HCEC 1CT (cell line): ENCODE data around the gene GPD1.

Experiments
- DNase-seq: peaks from one replicate; pipeline ENCODE4 v3.0.0-alpha.2; 2017

GPD1 gene

GRCh38 chr12:50102646-50103309 is 1.0 kb upstream of the GPD1 start:
- DNase-seq: no peak

GRCh38 chr12:50103351-50103750 is 457 bp upstream of the GPD1 start:
- DNase-seq: no peak

DNA sequence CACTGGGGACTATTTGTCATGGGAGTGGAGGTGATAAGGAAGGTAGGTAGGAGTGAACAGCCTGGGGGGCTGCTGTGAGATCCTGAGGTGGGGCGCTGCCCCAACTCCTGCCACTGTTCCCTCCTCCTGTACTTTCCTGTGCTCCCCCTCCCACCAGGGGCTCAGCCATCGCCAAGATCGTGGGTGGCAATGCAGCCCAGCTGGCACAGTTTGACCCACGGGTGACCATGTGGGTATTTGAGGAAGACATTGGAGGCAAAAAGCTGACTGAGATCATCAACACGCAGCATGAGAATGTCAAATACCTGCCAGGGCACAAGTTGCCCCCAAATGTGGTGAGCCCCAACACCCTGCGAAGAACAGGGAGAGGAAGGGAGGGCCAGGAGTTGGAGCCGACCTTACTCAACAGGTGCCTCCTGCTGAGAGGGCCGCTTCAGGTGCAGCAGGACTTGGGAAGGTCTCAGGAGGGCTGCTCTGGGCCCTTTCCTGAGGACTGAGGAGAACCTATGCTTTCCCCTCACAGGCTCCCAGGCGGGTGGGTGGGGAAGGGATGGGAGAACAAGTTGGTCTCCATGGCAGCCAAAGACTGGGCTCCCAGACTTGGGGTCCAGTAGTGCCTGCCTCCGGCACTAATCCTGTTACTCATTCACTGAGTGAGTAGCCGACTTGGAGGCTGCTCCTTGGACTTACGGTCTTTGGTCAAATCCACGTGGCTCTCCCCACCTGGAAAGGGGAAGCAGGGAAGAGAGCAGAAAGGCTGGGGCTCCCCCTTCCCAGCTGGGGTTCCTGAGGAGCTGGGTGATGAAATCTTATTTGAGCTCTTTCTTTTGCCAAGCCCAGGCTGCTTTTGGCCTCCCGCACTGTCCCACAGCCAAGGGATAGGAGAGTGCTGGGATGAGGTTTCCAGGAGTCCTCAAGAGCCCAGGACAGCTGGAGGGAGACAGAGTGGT is 884 bp downstream of the GPD1 start:
- no peak for DNase-seq

DNA sequence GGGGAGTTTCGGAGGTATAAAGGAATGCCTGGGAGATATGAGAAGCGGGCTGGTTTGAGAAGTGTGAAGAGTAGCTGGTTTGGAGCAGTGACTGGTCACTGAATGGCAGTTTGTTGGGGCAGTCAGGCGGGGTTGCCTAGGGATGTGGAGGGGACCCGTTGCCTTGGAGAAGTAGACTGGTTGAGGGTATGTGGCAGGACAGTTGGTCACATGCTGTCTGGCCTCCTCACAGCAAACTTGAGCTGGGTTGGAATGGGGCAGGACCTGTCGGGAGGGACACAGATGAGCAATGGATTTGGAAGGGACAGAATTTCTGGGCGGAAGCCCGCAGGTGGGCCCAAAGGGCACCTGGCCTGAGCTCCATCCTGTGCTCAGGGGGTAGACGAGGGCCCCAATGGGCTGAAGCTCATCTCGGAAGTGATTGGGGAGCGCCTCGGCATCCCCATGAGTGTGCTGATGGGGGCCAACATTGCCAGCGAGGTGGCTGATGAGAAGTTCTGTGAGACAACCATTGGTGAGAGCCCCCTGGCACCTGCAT is 2.2 kb downstream of the GPD1 start:
- no peak for DNase-seq

DNA sequence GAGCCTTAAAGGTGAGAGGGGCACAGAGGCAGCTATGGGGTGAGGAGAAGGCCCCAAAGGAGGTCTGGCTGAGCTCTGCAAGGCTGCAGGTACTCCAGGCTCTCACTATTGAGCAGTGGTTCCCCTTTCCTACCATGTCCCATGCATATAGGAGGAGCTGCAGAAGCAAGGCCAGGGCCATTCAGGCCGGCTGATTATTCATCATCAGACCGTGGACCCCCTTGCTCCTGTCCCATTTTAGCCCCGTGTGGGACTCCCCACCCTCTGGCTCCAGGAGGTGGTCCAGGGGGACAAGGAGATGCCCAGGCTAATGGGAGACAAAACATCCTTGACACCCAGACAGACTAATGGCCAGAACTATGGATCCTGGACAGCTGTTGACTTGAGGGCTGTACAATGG is 3.1 kb downstream of the GPD1 start:
- no peak for DNase-seq

DNA sequence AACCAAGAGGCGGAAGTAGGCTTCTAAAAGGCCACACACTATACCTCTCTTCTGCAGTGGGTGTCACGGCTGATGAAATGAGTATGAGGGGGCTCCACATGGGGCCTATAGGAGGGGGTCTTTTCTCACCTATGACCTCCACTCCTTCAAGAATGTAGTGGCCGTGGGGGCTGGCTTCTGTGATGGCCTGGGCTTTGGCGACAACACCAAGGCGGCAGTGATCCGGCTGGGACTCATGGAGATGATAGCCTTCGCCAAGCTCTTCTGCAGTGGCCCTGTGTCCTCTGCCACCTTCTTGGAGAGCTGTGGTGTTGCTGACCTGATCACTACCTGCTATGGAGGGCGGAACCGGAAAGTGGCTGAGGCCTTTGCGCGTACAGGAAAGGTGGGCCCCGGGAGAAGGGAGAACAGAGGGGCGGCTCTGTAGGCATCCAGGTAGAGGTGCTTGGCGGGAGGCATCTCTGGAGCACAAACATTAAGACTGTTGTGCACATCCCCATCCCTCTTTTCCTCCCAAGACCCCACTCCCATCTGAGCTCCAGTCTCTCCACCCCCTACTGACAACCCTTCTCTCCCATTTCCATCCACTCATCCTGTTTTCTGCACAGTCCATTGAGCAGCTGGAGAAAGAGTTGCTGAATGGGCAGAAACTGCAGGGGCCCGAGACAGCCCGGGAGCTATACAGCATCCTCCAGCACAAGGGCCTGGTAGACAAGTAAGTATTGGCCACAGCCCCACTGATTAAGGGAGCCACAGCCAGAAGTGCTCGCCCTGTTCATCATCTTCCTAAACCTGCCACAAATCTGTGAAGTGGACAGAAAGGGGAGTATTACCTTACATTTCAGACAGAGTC is 3.8 kb downstream of the GPD1 start:
- DNase-seq: no peak

- no peak for DNase-seq
Measured at GRCh38 chr12:50109319-50109718, 5.5 kb downstream of the GPD1 start.

GRCh38 chr12:50110127-50110761 is 6.4 kb downstream of the GPD1 start:
- DNase-seq: no peak

- DNase-seq: no peak
Measured at GRCh38 chr12:50110762-50111351, 7.0 kb downstream of the GPD1 start.

- DNase-seq: no peak
Measured at GRCh38 chr12:50111395-50111692, 7.5 kb downstream of the GPD1 start.

DNA sequence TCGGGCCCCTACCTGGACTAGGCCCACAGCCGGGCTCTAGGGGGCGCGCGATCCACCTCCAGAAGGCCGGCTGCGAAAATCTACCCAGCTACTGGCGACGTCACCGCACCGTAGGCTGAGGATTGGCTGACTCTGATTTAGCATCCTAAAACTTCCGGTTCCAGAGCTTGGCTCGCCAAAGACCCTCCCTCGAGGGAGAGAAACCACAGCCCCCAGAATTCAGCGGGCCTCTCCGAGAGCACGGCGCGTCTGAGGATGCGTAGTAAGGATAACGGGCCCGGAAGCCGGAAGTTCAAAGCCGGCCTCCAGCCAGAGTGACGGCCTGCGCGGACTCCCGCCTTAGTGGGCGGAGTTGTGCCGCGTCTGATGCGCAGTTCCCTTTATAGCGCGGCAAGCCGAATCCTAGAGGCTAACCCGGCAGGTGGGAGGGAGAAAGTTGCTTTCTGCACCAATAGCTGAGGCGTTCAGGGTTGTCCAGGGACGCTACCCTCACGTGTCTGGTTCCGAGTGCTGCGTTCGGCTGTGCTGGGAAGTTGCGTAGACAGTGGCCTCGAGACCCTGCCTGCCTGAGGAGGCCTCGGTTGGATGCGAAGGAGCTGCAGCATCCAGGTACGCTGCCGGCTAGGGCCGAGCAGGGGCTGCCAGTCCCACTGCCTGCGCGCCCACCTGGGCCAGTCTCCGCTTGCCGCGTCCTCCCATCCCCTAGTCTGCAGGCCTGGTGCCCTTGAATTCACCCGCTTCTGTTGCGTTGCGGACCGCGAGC is 8.1 kb downstream of the GPD1 start, which contains the start of gene COX14:
COX14 (plus strand) TSS at position 544 of the 763 bp plus-strand sequence. CDS start 7,808 bp downstream, outside the sequence.
- peak; percentile 100 for DNase-seq

DNA sequence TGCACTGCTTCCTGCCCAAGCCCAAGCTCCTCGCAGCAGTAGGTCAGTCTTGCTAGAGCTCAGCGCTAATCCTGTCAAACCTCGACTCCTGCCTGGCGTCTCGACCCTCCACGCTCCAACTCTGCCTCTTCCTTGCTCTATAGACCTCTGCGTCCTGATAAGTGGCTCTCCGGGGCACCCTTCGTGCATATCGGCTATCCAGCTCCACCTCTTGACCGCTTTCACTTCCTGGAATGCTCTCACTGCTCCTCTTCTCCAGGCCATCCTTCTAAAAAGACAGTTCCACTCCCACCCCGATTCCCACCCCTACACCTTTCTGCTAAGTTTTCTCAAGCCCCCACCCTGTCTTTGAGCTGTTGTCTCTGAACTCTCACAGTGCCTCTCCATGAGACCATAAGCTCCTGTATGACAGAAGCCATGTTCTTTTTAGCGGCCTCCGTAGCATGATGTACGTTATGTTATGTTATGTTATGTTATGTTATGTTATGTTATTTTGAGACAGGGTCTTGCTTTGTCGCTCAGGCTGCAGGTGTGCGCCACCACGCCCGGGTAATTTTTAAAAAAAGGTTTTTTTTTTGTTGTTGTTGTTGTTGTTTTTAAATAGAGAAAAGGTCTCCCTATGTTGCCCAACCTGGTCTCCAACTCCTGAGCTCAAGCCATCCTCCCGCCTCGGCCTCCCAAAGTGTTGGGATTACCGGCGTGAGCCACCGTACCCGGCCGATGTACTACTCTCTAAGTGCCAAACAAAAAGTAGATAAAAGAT is 8.8 kb downstream of the GPD1 start:
- DNase-seq: peak; percentile 53

DNA sequence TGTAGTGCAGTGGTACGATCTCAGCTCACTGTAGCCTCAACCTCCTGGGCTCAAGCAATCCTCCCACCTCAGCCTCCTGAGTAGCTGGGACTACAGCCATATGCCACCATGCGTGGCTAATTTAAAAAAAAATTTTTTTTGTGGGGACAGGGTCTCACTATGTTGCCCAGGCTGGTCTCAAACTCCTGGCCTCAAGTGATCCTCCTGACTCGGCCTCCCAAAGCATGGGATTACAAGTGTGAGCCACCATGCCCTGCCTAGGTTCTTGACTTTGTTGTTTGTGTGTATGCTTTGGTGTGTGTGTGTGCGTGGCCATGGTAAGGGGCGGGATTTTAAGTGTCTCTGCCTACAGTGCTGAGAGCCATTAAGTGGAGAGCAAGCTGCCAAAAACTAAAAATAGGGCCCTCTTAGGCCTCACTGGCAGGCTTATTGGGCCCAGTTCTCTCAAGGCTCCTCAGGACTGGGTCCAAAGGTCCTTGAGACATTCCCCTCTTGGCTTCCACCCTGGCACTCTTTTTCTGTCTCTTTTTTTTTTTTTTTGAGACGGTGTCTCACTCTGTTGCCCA is 13.3 kb downstream of the GPD1 start:
- DNase-seq: no peak

GRCh38 chr12:50119387-50119786 is 15.6 kb downstream of the GPD1 start:
- DNase-seq: no peak

DNA sequence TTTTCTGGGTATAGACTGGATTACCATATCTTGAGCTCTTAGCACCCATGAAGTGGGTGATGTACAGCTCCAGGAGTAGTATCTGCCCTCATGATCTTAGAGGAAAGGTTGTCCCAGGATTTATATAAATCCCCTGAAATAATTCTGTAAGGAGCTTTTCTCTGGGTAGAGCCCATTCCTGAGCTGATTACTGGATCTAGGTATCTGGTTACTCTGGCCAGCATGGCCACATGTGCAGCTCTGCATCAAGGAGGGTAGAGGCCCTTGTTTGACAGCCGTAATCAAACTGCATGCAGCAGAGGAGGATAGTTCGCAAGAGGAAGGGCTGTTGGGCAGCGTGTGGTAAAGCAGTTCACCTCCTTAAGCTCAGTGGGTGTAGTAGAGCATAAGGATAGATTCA is 16.7 kb downstream of the GPD1 start:
- DNase-seq: no peak

DNA sequence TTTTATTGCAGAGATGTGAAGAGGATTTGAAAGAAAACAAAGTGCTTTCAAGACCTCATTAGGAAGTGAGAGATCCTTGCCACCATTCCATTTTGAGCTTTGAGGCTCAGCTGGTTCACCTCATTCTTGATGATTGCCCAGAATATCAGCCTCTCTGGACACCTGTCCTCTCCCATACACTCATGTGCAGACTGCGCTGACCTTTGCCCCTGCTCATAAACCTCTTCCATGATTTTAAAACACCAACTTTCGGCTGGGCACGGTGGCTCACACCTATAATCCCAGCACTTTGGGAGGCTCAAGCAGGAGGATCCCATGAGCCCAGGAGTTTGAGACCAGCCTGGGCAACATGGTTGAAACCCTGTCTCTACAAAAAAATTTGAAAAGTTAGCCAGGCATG is 17.1 kb downstream of the GPD1 start:
- no peak for DNase-seq

DNA sequence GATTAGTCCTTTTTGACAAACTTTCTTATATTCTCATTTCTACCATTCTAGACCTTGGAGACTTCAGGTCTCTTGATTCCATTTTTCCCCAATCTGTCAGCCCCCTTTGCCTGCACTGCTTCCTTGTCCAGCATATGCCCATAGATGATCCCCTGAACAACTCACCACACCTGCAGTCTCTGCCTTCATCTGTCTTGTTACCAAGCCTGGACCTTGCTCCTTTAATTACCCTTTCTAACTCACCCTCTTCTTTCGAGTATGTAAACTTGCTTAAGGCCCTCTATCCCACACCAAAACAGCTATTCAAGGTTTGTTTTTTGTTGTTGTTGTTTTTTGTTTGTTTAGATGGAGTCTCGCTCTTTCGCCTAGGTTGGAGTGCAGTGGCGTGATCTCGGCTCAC is 17.8 kb downstream of the GPD1 start:
- DNase-seq: no peak

- DNase-seq: no peak
Measured at GRCh38 chr12:50123203-50123602, 19.4 kb downstream of the GPD1 start.

GRCh38 chr12:50127546-50127945 is 23.7 kb downstream of the GPD1 start:
- no peak for DNase-seq

GRCh38 chr12:50129290-50129689 is 25.5 kb downstream of the GPD1 start:
- DNase-seq: no peak
